ENCODE measurements around the gene ADCY6.

Gene ADCY6

DNA sequence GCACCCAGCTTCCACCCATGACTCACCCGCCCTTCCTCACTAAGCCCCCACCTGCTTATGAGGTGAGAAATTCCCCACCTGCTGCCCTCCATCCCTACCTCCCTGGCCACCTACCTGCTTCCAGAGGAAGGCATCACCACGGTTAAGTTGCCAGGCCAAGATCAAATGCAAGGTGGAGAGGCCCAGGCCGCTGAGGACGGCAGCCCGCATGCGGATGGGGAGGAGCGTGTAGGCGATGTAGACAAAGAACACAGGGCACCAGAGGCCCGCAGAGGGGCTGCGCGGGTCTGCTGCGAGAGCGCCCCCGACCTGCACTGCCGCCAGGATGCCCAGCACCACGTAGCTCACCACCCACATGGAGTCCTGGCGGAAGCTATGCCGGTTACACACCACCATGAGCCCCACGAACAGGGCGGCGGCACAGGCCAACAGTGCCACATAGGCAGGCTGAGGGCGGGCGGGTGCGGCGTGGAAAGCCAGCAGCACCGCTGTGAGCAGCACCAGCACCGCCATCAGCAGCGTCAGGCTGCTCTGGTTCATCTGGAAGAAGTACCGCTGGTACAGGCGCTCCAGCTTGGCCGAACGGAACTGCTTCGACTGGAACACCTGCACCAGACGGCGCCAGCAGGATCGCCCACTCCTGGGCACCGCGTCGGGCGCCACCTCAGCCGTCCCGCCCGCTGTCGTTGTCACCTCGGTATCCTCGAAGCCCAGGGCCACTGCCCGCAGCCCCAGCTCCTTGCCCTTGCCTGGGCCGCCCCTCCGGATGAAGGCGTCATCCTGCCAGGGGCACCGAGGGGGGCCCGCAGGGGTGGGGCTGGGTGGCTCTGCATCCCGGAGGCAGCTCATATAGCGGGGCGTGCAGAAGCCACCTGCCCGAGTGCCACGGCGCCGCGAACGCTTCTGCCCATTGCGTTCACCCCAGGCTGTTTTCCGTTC, 6.2 kb downstream of the ADCY6 start:
- CTCF ChIA-PET: interaction anchor here (1.0 kb wide), 1 partner anchor 32 kb away, joined by 3 read pairs; no protein-coding TSS in a partner anchor
- no peak overlapping the region; the same call in 1 of the 2 replicates for H3K27ac ChIP-seq
- TF ChIP-seq, protein P1, sequence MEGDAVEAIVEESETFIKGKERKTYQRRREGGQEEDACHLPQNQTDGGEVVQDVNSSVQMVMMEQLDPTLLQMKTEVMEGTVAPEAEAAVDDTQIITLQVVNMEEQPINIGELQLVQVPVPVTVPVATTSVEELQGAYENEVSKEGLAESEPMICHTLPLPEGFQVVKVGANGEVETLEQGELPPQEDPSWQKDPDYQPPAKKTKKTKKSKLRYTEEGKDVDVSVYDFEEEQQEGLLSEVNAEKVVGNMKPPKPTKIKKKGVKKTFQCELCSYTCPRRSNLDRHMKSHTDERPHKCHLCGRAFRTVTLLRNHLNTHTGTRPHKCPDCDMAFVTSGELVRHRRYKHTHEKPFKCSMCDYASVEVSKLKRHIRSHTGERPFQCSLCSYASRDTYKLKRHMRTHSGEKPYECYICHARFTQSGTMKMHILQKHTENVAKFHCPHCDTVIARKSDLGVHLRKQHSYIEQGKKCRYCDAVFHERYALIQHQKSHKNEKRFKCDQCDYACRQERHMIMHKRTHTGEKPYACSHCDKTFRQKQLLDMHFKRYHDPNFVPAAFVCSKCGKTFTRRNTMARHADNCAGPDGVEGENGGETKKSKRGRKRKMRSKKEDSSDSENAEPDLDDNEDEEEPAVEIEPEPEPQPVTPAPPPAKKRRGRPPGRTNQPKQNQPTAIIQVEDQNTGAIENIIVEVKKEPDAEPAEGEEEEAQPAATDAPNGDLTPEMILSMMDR (conservative IDR thresholded peaks at IDR 0.05; ENCODE audit: low read depth): no peak
- POLR2A ChIA-PET (ENCODE audit: low non-redundant PET): no interaction called here
- no peak for DNase-seq (ENCODE audit: low spot score)

DNA sequence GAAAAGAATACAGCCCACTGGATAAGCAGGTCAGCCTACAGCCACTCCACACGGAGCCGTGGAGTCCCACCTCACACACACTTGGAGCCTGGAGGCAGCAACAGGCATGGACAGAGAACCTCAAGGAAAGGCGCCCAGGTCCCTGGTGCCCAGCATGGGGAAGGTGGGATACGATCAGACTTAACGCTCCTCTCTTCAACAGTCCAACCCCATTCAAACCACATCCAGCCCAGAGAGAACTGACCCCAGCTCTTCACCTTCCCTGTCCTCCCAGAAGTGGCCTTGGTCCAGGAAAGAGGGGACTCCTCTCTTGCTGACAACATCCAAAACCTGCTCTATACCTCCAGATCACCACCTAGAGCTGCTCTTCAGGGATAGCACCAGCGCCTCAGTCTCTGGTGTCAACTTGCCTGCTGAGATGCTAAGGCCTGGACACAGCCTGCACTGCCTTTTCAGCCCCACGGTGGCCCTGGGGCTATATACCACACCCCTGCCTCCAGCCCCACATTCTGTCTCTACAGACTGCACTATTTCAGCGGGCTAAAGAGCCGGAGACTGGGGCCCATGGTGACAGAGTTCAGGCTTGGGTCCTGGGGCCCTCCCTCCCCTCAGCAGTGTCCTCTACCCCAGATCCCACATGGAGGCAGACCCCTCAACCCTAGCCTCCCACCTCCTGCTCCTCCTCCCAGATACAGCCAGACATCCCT, 7.0 kb downstream of the ADCY6 start:
- peak overlapping the region; percentile 3 for H3K27ac ChIP-seq
- ChIA-PET POLR2A (ENCODE audit: low non-redundant PET) (no interaction called here), CTCF (no interaction called here)
- no peak for DNase-seq (ENCODE audit: low spot score)
- TF ChIP-seq, protein P1 (conservative IDR thresholded peaks at IDR 0.05; ENCODE audit: low read depth): no peak

- CTCF ChIA-PET: interaction anchor here (0.7 to 0.9 kb wide), 2 partner anchors 34 to 697 kb away, joined by 3 read pairs; no protein-coding TSS in a partner anchor
- peak overlapping the region; percentile 3; the same call in 1 of the 2 replicates for H3K27ac ChIP-seq
- DNase-seq (ENCODE audit: low spot score): no peak
- POLR2A ChIA-PET (ENCODE audit: low non-redundant PET): interaction anchor here (0.7 kb wide), 1 partner anchor 106 kb away, joined by 4 read pairs; no protein-coding TSS in a partner anchor
- TF ChIP-seq, protein P1 (conservative IDR thresholded peaks at IDR 0.05; ENCODE audit: low read depth): no peak
Observed at GRCh38 chr12:48780381-48781025, 8.4 kb downstream of the ADCY6 start.

DNA sequence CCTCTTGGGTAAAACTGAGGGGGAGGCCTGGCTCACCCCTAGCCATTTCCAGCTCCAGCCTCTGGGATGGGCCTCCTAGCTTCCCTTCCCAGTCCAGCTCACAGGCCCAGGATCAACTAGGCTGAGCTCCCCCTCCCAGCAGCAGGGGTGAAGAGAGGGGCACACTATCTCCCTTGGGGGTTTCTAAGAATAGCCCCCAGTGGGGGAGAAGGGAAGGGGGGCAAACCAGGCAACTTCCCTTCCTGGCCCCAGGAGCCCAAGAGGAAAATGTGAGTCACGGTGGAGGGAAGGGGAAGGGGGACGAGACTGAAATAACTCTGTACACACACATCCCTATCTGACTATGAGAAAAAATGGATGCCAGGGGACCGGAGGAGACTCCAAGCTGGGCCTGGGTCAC, 9.0 kb downstream of the ADCY6 start:
- no peak for DNase-seq (ENCODE audit: low spot score)
- H3K27ac ChIP-seq: peak overlapping the region; percentile 3; the same call in 1 of the 2 replicates
- ChIA-PET POLR2A (ENCODE audit: low non-redundant PET) (no interaction called here), CTCF (interaction anchor here (0.6 to 0.7 kb wide), 2 partner anchors 94 to 696 kb away, joined by 3 read pairs; no protein-coding TSS in a partner anchor)
- TF ChIP-seq, protein P1 (conservative IDR thresholded peaks at IDR 0.05; ENCODE audit: low read depth): no peak

- DNase-seq (ENCODE audit: low spot score): no peak
- TF ChIP-seq, protein P1 (conservative IDR thresholded peaks at IDR 0.05; ENCODE audit: low read depth): no peak
- H3K27ac ChIP-seq: no peak overlapping the region
- POLR2A ChIA-PET (ENCODE audit: low non-redundant PET): interaction anchor here (0.8 kb wide), 1 partner anchor 11 kb away, joined by 7 read pairs; no protein-coding TSS in a partner anchor
- CTCF ChIA-PET: interaction anchor here (1.0 kb wide), 1 partner anchor 17 kb away, joined by 3 read pairs; no protein-coding TSS in a partner anchor
Observed at GRCh38 chr12:48777501-48778400, 11.1 kb downstream of the ADCY6 start.

Measured in RWPE1 (cell line).